NCI-H187 treated with DMSO at 0.1 percent for 48 hours (cell line): Measurements from ENCODE around the gene MYT1.

ENCODE experiments used
- DNase-seq: peaks from one replicate; lab custom pipeline; 2025; lab: John Stamatoyannopoulos, UW

The MYT1 gene

DNA sequence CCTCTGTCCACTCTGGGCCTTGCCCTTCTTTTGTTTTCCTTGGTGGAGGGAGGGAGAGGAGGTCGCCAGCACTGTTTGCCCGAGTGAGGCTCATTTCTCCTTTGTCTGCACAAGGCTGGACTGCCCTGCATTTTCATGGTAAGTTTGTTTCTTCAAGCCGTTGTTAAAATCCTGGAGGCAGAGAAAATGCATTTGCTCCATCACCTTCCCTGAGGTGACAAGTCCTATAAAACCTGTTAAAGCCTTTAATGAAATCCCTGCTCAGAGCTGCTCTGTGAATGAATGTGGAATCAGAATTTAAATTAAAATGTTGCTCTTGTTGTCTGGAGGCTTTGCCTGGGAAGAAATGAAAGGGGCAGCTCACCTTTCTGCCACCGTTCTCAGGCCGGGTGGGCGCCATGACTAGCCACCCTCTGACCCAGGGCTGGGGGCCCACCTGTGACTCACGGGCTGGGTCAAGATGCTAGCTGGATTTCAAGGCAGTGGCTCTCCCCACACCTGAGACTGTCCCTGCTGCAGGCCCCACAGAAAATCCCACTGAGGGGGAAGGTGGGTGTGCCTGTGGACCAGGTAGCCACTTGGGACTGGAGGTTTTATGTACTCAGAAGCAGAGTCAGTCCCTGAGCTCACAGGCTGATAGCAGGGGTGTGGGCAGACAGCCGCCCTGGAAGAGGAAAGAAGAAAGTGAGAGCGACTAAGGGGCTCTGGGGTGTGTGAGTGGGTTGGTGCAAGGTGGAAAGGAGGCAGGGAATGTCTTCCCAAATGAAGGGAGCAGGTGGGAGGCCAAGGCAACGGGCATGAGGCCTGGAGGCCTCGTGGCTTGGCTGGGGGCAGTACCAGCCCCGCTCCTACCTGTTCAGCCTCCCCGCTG is 24.0 kb upstream of the MYT1 start:
- no peak for DNase-seq

DNA sequence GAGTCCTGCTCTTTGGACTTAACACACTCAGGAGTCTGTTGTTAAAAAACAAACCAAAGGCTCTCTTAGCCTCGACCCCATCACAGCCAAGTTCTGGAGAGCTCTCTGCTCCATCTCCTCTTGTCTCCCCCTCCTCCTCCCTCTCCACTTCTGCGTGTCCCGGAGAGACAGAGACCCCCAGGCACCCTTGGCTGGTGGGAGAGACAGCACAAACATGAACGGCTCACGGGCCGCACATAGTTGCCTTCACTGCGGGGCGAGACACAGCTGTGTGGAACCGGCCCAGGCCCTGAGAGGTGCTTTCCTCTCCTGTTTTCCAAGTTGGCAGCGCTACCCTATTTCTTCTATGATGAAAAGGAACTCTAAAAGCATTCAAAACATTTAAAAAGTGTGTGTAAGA is 23.3 kb upstream of the MYT1 start:
- DNase-seq = no peak

DNA sequence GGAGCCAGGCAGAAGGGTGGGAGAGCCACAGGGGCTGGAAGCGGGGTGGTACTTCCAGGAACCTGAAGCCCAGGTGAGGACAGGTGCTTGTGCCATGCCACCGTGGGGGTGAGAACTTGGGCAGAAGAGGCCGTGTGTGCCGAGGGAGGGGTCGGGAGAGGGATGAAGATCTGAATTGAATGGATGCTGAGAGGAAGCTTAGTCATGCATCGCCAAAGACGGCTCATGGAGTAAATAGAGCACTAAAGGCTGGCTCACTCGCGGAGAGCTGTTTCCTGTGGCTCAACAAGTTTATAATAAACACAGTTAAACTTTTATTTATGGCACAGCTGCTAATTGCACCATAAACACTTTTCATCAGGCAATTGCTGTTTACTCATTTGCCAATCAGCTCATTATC is 21.7 kb upstream of the MYT1 start:
- peak; percentile 79 for DNase-seq

DNA sequence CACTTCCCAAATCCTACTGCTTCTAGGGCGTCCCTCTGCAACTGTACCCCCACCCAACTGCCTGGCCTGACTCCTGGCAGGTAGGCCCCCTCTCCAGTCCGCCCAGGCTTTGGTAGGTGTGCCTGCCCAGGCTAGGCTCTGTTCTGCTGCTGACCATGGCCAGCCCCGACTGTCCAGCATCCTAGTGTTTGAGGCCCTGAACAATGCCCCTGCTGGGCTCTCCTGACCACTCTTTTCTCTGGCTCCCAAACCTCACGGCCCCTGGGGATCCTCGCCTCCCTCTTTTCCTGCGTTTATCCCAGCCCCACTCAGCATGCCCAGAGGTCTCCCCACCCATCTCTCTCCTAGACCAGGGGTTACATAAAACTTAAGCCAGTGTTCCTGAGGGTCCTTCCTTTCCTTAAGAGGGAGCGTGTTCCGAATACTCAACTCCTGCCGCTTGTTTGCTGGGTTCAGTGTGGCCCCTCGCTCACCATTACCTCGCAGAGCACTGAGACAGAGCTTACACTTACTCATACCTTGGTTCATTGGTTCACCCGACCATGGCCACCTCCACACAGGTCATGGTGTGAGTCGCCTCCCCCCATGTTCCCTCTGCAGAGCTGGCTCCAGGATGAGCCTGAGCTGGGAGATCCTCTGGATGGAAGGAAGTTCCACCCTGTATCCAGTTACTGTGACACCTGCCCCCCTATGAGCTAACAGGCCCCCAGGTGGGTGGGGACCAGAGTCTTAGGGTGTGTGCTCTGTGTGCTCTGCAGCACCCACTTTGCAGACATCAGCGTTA is 21.0 kb upstream of the MYT1 start:
- no peak for DNase-seq

DNA sequence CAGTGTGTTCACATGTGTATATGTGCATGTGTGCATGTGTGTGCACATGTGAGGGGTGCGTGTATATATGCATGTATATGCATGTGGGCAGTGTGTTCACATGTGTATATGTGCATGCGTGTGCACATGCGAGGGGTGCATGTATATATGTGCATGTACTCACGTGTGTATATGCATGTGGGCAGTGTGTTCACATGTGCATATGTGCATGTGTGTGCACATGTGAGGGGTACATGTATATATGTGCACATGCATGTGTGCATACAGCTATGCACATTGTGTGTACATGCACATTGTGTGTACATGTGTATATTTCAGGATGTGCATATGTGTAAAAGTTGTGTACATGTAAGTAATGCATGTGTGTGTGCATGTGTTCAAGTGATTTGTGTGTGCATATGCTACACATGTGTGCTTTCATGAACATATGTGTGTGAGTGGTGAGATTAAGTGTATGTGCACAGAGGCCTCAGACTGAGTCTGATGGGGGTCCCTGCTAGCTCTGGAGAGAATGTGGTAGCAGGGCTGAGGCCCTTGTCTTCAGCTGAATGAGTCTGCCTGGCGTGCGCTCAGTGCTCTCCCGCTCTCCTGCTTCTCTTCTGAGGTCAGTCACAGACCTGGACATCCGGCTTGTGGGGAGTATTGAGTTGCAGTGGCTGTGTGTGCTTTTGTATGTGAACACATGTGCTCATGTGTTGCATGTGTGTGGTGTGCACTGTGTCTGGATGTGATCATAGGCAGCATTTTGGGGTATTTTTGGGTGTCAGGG is 19.9 kb upstream of the MYT1 start:
- DNase-seq = no peak

DNA sequence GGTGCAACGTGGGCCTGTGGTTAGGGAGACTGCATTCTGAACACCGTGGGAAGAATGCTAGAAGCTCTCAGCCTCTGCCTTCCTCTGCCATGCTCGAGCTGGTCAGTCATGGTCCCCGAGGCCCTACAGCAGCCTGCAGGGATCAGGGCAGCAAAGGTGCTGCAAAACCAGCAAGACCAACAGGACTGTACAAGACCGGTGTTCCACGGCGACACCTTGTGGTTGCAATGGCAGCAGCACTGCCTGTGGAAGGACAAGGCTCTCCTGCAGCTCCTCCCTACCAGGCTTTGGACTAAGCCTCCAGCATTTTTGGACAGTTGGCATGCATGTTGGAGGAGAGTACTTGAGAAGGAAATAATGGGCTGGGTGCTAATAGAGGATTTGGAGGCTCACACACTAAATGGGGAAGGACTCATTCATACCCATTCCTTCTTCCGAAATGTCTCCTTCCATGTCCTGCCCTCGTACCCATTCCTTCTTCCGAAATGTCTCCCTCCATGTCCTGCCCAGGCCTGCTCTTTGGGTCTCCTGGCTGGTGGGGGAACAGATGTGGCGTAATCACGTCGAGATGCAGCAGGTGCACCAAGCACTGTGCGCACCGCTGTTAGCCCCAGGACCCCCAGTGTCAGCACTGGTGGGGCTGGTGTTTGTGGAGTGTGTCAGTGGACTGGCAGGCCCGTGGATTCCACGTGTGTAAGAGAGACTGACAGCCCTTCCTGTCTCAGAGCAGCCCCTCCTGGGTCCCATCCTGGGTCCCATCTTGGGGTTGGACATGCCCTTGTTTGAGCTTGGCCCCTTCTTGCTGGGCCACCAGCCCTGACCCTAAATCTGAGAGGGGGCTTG is 18.6 kb upstream of the MYT1 start:
- DNase-seq = no peak

- no peak for DNase-seq
Observed at GRCh38 chr20:64146301-64146935, 17.8 kb upstream of the MYT1 start.

- DNase-seq = no peak
Observed at GRCh38 chr20:64146936-64147477, 17.2 kb upstream of the MYT1 start.

- DNase-seq = no peak
Observed at GRCh38 chr20:64148581-64148980, 15.7 kb upstream of the MYT1 start.

DNA sequence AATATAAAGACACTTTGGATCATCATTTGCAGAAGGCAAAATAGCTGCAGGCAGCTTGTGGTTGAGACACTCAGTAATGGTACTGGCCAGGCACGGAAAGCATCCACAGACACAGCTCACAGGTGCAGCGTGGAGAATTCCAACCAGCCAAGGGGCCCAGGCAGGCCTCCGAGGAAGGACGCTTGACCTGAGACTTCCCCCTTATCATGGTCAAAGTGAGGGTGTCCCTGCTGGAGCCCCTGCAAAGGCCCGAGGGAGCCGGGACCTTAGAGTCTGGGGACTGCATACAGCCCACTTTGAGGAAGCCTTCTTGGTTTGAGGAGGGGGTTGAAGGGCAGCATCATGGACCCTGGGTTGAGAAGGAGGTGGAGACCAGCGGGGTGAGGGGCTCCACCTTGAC is 15.1 kb upstream of the MYT1 start:
- DNase-seq = no peak

DNA sequence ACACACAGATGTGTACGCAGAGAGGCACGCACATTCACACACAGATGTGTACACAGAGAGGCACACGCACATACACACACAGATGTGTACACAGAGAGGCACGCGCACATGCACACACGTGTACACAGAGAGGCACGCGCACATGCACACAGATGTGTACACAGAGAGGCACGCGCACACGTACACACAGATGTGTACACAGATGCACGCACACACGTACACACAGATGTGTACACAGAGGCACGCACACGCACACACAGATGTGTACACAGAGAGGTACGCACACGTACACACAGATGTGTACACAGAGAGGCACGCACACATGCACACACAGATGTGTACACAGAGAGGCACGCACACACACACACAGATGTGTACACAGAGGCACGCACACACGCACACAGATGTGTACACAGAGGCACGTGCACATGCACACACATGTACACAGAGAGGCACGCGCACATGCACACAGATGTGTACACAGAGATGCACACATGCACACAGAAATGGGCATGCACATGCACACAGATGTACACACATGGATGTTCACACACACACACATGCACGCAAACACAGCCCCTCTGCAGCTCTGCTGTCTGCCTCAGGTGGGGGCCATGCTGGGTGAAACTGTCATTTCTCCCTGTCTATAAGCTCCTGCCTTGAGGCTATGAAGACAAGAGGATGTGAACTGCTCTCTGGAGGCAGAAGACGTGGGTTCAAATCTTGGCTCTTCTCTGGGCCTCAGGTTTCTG is 14.3 kb upstream of the MYT1 start:
- DNase-seq = no peak

GRCh38 chr20:64150756-64151632 is 13.3 kb upstream of the MYT1 start:
- no peak for DNase-seq

GRCh38 chr20:64151633-64152530 is 12.4 kb upstream of the MYT1 start:
- no peak for DNase-seq

GRCh38 chr20:64152906-64153305 is 11.3 kb upstream of the MYT1 start:
- DNase-seq = peak; percentile 94

- DNase-seq = no peak
Observed at GRCh38 chr20:64153410-64153809, 10.8 kb upstream of the MYT1 start.

GRCh38 chr20:64153861-64154589 is 10.2 kb upstream of the MYT1 start:
- no peak for DNase-seq

GRCh38 chr20:64154590-64155257 is 9.5 kb upstream of the MYT1 start:
- no peak for DNase-seq
